ENCODE data around the gene ZNF622.
"Not testable (repeated sequence)": the region's sequence is repeated elsewhere in the genome, so short reads cannot be mapped to it uniquely, and the experiment has no call there.

The ZNF622 gene

DNA sequence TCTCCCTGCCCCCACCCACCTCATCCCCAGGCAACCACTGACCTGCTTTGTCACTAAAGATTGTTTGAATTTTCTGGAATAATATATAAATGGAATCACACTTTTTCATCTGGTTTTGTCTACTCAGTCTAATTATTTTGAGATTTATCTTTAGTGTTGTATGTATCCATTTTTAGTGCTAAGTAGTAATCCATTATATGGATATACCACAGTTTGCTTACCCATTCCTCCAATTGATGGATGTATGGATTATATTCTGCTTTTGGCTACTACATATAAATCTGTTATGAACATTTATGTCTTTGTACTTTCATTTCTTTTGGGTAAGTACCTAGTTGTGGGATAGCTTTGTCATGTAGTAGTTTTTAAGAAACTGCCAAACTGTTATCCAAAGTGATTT, 14.5 kb upstream of the ZNF622 start:
- no peak for DNase-seq

DNA sequence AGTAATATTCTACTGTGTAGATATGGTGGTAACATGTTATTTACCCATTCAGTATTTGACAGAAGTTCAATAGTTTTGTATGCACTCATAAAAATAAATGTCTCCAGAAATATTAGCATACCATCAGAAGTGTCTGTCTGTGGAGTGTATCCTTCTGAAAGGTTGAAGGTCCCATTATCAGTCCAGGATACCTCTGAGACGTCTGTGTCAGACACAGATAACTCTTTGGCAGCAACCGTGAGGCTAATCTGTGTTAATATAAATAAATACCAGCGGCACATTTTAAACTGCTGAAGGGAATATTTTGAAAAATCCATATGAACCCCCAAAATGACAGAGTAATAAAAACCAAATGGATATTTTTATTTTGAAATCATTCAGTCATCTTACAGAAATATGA, 11.9 kb upstream of the ZNF622 start:
- DNase-seq: no peak

DNA sequence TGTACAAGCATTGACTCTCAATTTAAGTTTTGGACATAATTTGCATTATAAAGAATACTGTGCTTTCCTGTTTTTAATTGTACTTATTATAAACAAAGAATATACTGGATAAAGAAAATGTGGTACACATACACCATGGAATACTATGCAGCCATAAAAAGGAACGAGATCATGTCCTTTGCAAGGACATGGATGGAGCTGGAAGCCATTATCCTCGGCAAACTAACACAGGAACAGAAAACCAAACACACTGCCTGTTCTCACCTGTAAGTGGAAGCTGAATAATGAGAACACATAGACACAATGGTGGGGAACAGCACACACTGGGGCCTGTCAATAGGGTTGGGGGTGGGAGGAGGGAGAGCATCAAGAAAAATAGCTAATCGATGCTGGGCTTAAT, 10.8 kb upstream of the ZNF622 start:
- not testable (repeated sequence) for DNase-seq

DNA sequence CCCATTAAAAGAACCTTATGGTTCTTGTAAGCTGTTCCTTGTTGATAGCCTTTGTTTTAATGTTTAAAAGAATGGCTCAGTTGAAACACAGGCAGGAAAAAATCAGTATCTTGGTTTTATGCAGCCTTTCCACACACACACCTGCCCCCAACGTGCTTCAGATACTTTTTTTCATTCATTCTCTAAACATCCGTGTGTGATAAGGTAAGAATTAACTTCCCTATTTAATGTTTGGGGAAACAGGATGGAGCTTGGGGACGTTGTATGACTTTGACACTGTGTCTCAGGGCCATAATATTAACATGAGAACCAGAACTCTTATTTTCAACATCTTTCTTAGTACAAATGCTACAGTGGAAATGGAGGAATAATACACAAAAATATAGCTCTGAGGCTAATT, 5.8 kb upstream of the ZNF622 start:
- DNase-seq: no peak

DNA sequence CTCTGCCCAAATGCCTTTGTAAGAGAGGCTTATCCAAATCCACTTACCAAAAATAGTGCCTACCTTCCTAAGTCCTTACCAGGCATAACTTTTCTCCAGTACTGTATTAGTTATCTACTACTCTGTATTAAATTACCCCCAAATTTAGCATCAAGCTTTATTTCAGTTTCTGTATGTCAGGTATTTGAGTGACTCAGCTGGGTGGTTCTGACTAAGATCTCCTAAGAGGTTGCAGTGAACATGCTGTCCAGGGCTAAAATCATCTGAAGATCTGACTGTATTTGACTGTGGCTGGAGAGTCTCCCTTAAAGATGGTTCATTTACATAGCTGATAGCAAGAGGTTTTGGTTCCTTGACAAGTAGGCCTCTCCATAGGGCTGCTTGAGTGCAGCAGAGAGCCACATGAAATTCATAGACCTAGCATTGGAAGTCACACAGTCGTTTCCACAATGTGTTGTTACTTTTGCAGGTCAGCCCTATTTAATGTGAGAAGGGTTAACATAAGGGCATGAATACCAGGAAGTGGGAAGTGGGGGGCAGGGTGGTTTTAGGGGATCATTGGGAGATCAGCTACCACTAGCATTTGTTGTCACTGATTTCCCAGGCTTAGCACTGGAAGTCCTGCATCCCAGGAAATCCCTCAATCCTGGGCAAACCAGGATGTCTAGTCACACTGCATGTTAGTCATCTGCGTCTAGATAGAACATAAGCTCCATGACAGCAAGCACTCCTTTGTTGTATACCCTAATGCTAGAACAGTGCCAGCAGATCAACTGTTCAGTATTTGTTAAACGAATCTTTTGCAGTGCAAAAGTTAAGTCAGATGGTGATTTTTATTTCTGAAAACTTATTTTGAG, 2.0 kb upstream of the ZNF622 start:
- DNase-seq: peak in 1 of 2 experiments; percentile 41

DNA sequence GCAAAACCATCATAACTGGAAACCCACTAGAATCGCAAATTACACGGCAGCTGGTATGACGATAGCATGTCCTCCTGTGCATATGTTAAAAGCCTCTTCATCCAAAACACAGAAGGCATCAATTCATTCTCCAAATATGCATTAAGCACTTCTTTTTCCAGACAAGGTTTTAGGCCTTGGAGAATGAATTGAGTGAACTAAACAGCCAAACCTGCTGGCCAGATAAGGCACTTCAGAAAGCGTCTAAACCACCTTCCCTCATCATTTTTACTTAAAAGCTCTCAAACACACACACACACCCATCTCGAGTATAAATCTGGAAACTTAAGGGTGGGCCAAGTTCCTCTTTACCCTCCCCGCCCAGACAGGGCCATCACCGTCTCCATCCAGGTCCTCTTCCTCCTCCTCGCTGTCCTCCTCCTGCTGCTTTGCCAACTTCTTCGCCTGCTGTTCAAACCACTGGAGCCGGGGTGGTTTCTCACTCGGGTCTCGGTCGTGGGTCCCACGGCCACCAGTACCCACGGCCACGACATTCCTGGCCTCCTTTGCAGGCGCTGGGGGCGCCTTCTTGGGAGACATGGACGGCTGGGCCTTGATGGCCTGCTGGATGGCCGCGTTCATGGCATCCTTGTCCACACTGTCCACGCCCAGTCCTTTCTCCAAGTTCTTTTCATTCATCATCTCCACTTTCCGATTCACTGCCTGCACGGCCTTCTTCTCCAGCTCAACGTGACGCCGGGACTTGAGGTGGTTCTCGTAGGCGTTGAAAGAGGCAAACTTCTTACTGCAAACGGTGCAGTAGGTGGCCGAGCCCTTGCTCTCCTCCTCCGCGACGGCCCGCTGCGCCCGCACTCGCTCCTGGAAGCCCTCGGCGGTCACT, 696 bp downstream of the ZNF622 start:
- DNase-seq: no peak

DNA sequence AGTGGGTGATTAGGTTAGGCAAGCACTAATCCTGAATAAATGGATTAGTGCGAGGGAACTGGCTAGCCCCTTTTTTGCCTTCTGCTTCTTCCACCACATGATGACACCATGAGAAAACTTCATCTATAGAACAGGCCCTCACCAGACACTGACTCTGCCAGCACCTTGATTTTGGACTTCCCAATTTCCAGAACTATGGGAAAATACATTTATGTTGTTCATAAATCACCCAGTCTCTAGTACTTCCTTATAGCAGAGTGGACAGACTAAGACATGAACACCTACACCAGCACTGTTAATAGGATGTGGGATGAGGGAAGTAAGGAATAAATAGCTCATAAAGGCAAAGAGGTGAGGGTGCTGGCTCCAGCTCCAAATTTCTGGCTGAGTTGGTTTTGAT, 1.4 kb downstream of the ZNF622 start:
- no peak for DNase-seq

DNA sequence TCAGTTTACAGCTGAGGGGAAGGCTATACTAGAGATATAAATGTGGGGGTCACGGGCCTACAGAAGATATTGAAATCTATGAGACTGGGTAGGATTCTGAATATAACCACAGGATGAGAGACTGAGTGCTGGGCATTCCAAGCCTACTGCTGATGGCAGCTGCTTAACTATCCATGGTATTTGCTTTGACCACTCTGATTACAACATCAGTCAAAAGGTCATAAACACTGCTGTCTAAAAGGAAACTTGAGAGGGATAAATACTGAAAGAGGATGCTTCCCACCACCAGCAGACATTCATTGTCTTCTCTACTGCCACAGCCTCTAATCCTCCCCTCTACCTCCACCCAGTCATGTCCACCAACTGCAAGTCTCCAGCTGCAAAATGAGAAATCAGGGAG, 3.8 kb downstream of the ZNF622 start:
- no peak for DNase-seq

DNA sequence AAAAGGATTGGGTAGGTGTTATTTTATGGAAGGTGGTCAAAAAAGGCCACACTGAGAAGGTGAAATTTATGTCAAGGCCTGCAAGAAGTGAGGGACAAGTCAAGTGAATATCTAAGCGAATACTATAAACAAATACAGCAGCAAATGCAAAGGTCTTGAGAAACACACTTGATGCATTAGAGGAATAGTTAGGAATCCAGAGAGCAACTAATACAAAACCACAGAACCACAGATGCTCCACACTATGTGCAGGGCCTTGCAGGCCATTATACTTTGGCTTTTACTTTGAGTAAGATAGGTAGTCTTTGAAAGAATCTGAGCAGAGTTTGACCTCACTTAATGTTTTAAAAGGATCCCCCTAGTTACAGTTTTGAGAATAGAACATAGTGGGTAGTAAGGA, 4.6 kb downstream of the ZNF622 start:
- no peak for DNase-seq

DNA sequence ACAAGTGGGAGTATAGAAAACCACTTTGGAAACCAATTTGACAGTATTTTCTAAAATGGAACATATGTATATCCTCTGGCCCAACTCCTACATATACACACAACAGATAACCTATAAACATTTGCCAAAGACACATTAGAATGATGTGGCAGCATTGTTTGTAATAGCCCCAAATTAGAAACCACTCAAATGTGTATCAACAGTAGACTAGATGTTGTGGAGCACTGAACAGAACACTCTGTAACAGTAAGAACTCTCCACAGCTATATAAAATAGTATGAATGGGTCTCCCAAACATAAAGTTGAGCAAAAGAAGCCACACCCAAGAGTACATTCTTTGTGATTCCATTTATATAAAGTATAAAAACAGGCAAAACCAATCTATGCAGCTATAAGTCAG, 6.1 kb downstream of the ZNF622 start:
- no peak for DNase-seq

DNA sequence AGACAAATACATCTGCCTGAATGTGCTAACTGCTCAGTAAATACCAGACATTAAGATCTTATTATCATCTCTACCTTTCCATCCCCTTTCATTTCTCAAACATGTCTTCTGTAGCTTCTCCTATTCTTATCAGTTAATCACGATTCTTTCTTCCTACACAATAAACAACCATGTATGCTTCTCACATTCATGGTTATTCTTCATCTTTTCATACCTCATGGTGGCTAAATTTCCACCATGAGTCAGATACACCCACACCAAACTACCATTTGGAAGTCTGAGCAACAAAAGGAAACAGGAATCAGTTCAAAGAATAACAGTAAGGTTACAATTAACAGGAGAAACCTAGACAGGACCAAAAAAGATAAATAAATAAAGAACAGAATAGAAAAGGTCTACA, 7.7 kb downstream of the ZNF622 start:
- no peak for DNase-seq

DNA sequence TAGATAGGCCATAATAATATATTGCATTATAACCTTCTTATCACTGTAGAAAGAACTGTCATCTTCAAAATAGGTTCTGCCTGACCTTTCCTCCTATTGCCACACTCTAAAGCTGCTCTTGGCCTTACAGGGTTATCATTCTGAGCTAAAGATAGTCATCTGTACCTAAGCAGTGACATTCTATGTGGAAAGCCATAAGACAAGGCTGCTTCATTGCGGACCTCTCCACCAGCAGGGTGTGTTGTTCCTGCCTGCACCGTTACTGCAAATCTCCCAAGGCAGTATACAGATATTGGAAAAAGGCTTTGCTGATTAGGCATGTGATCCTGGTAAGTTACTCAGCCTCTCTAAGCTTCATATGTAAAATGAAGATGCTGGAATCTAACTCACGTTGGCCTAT, 8.1 kb downstream of the ZNF622 start:
- no peak for DNase-seq

DNA sequence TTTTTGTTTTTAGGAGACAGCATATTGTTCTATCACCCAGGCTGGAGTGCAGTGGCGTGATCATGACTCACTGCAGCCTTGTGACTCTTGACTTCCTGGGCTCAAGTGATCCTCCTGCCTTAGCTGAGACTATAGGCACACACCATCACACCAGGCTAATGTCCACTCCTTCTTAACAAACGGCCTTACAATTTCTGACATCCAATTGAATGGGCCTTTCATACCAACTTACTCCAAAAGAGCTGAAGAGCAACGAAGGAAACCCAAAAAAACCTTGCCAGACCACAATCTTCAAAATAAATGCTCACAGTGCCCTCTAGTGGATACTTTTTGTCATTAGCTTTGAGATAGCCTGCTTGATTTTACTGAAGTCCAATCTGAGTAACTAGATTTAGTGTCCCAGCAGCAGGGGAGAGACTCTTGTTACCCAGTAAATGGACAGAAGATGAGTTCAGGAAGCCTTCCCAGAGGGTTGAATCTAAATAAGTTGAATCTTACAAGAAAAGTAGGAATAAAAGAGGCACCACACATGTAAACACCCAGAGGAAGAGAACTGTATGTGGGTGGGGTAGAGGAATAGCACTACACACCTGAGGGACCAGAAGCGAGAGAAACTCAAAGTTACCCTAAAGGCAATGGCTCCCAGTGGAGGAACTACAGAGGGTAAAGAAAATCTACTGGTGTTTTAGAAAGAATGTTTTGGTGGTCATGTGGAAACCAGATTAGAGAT, 9.3 kb downstream of the ZNF622 start:
- peak; percentile 75 to 90 for DNase-seq

DNA sequence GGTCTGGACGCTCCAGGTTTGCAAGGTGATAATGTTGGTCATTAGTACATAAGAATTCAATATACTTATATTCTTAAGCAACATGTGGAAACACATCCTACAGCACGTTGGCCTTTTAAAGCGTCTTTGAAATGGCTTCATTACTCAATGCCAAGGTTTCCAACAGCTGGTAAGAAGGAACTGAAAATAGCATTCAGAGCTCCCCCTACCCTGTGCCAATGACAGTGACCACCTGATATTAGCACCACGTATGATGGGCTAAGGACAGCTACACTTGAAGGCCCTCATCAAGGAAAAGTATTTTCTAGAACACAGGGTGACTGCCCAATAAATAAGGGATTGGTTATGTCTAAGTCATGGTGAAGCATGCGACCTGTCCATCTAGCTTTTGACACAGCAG, 9.9 kb downstream of the ZNF622 start:
- no peak for DNase-seq

DNA sequence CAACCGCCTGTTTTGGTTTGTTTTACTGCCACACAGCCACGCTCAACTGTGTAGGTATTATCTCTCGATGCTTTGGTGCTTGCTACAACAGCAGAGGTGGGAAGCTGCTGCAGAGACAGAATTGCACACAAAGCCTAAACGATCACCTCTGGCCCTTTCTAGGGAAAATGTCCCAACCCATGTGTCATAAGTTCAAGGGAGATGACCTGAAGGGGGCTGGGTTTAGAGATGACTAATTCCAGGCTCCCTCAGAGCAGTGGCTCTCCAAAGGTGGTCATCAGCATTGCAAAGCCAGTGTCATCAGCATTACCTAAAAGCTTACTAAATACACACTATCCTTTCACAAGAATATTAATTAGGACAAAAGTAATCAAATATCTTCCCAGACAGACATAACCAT, 10.9 kb downstream of the ZNF622 start:
- no peak for DNase-seq

DNA sequence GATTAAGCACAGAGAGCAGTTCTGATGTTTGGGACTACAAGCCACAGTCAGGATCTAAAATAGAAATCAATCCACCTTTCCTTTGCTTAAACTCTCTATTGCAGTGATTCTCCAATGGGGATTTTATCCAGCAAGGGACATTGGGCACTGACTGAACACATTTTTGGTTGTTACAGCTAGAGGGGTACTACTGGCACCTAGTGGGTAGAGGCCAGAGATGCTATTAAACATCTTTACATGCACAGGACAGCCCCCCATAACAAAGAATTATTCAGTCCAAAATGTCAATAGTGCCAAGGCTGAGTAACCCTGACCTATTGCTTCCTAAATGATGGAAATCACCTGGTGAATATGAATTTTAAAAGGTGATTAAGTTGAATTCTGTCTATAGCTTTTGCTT, 12.0 kb downstream of the ZNF622 start:
- no peak for DNase-seq

DNA sequence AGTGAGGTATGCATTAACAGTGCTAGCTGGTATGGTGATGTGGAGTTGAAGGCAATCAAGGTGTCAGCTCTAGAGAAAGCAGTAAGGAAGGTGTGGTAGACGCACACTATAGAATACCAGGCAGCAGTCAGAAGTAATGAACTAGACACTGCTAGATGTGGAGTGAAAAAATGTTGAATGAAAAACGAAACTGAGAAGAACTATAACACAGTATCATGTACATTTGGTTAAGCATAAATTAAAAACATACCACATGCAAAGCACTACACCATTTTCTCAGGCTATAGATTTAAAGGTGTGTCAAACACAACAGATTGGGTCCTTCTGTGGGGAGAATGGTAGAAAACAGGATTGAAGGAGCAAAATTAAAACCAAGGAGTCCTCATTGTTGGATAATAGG, 15.4 kb downstream of the ZNF622 start:
- DNase-seq: no peak

DNA sequence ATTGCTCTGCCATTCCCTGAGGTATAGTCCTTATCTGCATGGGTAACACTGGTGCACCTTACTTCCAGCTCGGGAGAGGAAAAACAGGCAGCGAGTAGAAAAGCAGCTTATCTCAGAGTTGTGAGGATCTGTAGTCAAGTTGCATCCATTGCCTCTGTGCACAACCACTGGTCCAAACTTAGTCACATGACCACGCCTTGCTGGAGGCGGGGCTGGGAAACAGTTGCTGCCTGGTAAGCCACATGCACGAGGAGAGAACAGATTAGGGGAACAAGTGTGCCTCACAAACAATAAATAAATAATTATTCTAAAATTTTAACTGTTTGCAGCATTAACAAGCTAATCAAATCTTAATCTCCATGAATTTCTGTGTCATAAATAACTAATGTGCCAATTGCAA, 18.6 kb downstream of the ZNF622 start:
- no peak for DNase-seq

DNA sequence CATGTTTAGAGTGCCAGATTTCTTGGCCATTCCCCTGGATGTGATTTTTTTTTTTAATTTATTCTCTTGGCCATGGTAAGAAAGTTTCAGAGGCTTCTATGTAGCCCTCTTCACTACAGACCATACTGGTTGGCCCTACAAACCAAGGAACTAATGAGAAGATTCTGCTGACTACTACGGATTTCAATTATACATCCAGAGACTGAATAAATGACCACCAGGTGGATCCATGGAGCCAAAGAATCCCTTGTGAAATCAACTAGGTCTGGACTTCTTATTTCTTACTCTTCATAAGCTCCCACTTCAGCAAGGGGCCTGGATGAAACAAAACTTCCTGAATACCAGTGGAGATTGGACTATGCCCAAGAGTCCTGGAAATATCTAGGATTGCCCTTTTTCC, 27.6 kb downstream of the ZNF622 start:
- no peak for DNase-seq

DNA sequence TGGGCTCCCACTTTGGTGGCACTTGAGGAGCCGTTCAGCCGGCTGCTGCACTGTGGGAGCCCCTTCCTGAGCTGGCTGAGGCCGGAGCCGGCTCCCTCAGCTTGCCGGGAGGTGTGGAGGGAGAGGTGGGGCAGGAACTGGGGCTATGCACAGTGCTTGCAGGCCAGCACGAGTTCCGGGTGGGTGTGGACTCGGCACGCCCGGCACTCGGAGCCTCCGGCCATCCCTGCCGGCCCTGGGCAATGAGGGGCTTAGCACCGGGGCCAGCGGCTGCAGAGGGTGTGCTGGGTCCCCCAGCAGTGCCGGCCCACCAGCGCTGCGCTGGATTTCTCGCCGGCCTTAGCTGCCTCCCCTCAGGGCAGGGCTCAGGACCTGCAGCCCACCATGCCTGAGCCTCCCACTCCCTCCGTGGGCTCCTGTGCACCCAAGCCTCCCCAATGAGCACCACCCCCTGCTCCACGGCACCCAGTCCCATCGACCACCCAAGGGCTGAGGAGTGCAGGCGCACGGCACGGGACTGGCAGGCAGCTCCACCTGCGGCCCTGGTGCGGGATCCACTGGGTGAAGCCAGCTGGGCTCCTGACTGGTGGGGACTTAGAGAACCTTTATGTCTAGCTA, 29.4 kb downstream of the ZNF622 start:
- not testable (repeated sequence) for DNase-seq

DNA sequence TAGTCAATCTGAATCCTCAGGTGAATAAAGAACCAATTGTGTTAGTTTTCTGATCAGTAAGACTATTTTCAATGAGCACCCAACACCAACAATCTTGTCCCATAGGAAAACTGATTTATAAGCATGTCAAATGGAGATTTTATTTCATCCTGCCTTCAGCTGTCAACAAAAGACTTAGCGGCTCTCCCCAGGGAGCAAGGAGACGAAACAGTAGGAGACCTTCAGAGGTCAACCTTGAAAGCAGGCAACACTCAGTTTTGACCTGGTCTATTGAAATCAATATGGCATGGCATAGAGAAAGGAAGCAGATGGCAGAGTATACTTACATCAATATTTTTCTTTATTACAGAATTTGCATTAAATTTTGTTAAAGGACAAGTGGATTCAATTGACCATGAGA, 34.1 kb downstream of the ZNF622 start:
- DNase-seq: no peak

DNA sequence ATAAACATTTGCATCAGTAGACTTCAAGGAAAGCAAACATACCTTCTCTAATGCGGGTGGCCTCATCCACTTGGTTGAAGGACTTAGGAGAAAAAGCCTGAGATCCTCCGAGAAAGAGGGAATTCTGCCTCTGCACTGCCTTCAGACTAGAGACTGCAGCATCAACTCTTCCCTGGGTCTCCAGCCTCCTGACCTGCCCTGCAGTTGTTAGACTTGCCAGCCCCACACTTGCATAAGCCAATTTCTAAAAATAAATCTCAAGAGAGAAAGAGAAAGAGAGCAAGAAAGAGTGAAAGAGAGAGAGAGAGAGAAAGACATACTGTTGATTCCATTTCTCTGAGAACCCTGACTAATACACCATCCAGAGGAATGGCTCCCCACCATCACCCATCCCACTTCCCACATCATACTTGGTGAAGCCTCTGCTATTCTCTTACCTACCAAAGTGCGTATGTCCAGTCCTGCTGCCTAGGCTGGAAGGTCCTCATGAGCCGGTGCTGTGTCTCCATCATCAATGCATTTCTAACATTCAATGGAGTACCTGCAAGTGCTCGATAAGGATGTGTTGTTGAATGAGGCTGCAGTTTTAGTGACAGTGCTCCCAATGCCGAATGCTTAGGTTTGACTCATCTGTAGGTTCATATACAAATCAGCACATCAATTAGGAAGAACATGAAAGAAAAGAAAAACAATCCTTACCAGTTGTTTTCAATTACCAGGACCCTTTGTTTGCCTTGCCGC, 35.1 kb downstream of the ZNF622 start:
- DNase-seq: no peak
